GM20000 (cell line): Measurements from ENCODE around the gene NUP62.

Experiments used
- DNase-seq: peaks from one replicate; pipeline ENCODE4 v3.0.0; 2012; ENCODE audit warnings: low spot score
- TF ChIP-seq, protein P1 (sequence below): IDR thresholded peaks from 2 replicates; pipeline ENCODE4 v1.5.1; 2012; ENCODE audit warnings: mild to moderate bottlenecking, control low read depth; ENCODE audit errors: extremely low read depth, missing control alignments

NUP62 gene

DNA sequence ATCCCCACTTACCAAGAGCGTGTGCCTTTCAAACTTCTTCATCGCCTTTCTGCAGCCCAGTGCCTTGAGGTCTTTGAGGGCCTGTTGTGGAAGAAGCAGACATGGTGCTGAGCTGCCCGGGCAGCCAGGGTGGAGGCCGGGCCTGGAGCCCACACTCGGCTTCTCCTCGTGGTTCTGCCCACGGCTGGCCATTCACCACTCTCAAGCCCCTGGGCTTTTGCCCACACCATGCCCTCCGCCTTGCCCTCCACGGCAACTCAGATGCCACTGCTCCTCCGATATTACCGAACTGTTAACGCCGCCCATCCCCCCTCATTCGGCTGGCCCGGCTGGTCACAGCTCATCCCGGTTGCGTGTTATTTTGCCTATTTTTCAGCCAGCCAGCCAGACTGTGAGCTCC is 37.9 kb downstream of the NUP62 start:
- DNase-seq, result no peak
- TF ChIP-seq, protein P1, sequence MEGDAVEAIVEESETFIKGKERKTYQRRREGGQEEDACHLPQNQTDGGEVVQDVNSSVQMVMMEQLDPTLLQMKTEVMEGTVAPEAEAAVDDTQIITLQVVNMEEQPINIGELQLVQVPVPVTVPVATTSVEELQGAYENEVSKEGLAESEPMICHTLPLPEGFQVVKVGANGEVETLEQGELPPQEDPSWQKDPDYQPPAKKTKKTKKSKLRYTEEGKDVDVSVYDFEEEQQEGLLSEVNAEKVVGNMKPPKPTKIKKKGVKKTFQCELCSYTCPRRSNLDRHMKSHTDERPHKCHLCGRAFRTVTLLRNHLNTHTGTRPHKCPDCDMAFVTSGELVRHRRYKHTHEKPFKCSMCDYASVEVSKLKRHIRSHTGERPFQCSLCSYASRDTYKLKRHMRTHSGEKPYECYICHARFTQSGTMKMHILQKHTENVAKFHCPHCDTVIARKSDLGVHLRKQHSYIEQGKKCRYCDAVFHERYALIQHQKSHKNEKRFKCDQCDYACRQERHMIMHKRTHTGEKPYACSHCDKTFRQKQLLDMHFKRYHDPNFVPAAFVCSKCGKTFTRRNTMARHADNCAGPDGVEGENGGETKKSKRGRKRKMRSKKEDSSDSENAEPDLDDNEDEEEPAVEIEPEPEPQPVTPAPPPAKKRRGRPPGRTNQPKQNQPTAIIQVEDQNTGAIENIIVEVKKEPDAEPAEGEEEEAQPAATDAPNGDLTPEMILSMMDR, result no peak

DNA sequence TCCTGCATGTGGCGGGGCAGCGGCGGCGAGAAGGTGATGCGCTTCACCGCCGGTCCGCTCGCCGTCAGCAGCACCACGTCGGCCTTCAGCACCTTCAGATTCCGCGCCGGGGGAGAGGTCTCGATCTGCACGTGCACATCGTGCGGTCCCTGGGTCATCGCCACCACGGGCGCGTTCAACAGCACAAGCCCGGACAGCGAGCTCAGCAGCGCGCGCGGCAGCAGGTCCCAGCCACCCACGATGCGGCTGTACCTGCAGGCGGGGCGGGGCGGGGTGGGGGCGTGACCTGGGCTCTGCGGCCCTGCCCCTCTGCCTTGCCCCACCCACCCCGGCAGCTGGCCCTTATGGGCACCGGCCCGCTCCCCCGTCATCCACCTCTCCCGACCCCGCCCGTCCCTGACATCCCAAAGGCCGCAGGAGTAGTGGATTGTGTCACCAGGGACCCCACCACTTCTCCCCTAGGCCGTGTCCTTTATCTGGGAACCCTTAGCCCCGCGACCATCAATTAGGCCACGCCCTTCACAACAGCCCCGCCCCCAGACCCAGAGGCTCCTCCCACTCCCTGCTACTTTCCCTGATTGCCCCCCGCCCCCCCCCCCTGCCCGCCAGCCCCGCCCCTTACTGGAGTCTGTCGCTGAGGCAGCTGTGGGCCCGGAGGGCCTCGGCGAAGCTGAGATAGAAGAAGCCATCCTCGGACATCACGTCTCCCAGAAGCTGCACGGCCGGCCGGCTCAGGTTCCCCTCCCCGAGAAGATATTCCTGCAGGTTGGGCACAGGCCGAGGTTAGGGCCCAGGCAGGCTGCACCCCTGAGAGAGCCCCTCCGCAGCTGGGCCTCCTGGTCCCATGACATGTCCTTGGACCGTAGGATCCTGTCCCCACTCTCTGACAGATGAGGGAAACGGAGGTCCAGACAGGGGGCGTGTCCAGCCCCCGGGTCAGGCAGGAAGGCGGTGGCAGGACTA is 38.7 kb downstream of the NUP62 start:
- TF ChIP-seq, protein P1, result no peak
- peak; percentile 91 for DNase-seq

DNA sequence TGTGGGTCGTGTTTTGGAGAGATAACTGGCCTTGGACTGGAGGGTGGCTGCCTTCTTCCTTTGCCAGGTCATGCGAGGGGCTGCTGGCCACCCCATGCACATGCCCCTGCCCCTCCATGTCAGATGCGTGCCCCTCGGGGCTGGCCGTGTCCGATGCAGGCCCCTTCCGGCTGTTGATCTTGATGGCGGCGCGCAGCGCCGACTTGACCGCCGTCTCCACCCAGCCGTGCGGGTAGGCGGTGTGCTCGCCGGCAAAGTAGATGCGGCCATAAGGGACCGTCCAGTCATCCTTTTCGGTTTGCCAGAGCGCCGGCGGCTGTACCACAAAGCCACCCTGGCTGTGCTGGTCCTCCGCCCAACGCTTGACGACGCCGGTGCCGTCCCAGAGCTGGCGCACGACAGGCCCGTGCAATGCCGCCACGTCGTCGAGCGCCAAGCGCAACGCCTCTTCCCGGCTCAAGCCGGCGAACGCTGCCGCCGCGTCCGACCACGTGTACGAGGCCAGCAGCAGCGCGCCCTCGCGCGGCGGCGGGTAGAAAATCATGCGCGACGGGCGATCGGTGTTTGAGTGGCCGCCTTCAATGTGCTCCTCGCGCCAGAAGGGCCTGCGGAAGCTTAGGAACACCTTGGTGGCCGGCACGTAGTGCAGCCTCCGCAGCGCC is 39.5 kb downstream of the NUP62 start:
- DNase-seq, result peak; percentile 82
- TF ChIP-seq, protein P1, result peak; percentile 77

DNA sequence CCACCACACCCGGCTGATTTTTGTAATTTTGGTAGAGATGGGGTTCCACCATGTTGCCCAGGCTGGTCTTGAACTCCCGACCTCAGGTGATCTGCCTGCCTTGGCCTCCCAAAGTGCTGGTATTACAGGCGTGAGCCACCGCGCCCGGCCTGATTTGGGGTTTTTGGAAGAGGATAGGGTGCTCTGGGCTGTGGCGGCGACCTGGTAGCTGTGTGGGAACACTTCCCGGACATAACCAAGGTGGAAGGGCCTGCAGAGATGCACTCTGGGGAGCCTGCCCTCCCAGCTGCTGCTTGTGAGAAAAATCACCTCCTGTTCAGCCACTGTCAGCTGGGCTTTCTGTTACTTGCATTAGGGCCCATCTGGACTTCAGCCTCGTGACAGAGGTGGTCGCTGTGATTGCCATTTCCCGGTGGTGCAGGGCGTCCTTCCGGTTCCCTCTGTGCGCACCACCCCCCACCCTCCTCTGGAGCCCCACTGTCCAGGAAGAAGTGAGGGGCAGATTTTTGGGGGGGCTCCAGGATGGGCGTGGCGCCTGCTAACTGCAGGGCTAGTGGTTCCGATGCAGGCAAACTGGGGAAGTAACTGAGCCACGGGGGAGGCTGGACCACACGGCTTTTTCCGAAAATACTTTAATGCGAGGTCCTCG is 40.1 kb downstream of the NUP62 start:
- TF ChIP-seq, protein P1, result no peak
- no peak for DNase-seq

DNA sequence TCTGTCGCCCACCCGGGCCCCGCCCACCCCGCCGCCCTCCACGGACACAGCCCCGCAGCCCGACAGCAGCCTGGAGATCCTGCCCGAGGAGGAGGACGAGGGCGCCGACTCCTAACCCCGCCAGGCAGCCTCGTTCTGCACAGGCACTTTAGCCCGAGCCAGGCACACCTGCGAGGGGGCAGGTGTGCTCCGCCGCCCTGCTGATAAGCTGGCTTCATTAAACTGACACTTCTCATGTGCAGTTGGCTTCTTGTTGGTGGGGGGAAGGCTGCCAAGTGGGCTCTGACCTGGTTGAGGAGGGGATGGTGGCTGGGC is 40.8 kb downstream of the NUP62 start:
- no peak for DNase-seq
- TF ChIP-seq, protein P1, result no peak

DNA sequence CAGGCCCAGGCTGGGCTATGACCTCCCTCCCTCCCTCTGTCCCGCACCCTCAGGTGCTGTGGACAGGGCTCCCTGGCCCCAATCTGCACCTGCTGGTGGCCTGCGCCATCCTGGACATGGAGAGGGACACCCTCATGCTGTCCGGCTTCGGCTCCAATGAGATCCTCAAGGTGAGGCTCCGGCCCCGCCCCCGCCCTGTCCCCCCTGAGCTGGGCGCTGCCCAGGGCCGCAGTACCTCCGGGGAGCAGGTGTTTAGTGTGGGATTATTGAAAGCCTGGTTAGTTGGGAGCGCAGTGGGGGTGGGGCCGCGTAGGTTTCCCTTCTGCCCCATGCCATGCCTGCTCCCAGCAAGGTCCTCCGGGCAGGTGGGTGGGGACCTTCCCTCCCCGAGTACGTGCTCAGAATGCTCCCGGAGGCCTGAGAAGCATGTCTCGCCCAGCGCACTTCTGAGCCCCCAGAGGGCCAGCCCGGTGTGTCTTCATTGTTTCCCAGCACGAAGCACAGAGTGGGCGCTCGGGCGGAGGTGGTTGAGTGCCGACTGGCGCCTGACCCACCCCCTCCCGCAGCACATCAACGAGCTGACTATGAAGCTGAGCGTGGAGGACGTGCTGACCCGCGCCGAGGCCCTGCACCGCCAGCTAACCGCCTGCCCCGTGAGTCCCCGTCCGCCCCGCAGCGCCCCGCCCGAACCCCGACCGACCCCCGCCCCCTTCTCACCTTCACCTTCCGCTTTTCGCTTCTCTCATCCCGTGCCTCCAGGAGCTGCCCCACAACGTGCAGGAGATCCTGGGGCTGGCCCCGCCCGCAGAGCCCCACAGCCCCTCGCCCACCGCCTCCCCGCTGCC is 41.4 kb downstream of the NUP62 start:
- TF ChIP-seq, protein P1, result no peak
- DNase-seq, result no peak
